A673 (cell line): ENCODE measurements around the gene SORL1. TPM values are rescaled to one million over a fixed set of nuclear protein-coding genes. Genes with fewer than 3 reads are reported as not detected.
"Not testable (repeated sequence)": the region's sequence is repeated elsewhere in the genome, so short reads cannot be mapped to it uniquely, and the experiment has no call there.

Experiments used
- BruUV-seq: library from RNA; stranded (reverse); fragments of 400-500 nt; replicated peaks from 2 replicates; lab custom pipeline; 2021; lab: Mats Ljungman, UMichigan
- CTCF ChIA-PET: fragments of 300-600 bp; sonication (Branson Sonifier 250); formaldehyde crosslinking; loops from one replicate; lab custom pipeline; 2022; ENCODE audit warnings: antibody characterized with exemption; lab: Charles Lee
- POLR2A ChIA-PET: fragments of 300-600 bp; sonication (Branson Sonifier 250); formaldehyde crosslinking; loops from one replicate; lab custom pipeline; 2022; ENCODE audit warnings: antibody characterized with exemption; ENCODE audit not compliant: low non-redundant PET; lab: Charles Lee
- DNase-seq: peaks from one replicate; pipeline ENCODE4 v3.0.0-alpha.2; 2015; ENCODE audit warnings: low spot score
- H3K27ac ChIP-seq: fragments of 200-600 bp; sonication (generic); 2 replicates; pipeline ENCODE4 v1.5.1; 2016; ENCODE audit warnings: mixed run types, low read depth, mild to moderate bottlenecking, mixed read lengths, antibody characterized with exemption, low read length; ENCODE audit not compliant: poor library complexity, severe bottlenecking
- H3K27me3 ChIP-seq: fragments of 200-600 bp; sonication (generic); replicated peaks from 2 replicates; pipeline ENCODE4 v1.6.1; 2017; ENCODE audit warnings: mixed run types, low read depth, mild to moderate bottlenecking, mixed read lengths, antibody characterized with exemption, low read length; ENCODE audit not compliant: insufficient read depth, poor library complexity
- H3K36me3 ChIP-seq: fragments of 200-600 bp; sonication (generic); 2 replicates; pipeline ENCODE4 v1.6.1; 2016; ENCODE audit warnings: mixed run types, mild to moderate bottlenecking, mixed read lengths, antibody characterized with exemption, low read length; ENCODE audit not compliant: insufficient read depth, poor library complexity, severe bottlenecking
- H3K4me1 ChIP-seq: fragments of 200-600 bp; sonication (generic); 2 replicates; pipeline ENCODE4 v1.6.1; 2017; ENCODE audit warnings: mixed run types, mild to moderate bottlenecking, mixed read lengths, antibody characterized with exemption, low read length; ENCODE audit not compliant: insufficient read depth, poor library complexity, severe bottlenecking
- H3K4me3 ChIP-seq: fragments of 200-600 bp; sonication (generic); 2 replicates; pipeline ENCODE4 v1.5.1; 2016; ENCODE audit warnings: low read depth, mixed run types, mild to moderate bottlenecking, mixed read lengths, low read length; ENCODE audit not compliant: poor library complexity, severe bottlenecking
- H3K9me3 ChIP-seq: fragments of 200-600 bp; sonication (generic); 2 replicates; pipeline ENCODE4 v1.6.1; 2016; ENCODE audit warnings: mixed run types, low read depth, mild to moderate bottlenecking, mixed read lengths, antibody characterized with exemption, low read length; ENCODE audit not compliant: poor library complexity, severe bottlenecking
- EZH2 ChIP-seq: fragments of 200-600 bp; sonication (generic); IDR thresholded peaks from 2 replicates; pipeline ENCODE4 v1.6.1; 2017; ENCODE audit warnings: borderline replicate concordance, low read depth, mild to moderate bottlenecking, mixed read lengths, antibody characterized with exemption, low read length; ENCODE audit not compliant: poor library complexity, severe bottlenecking
- intact Hi-C: fragments of 100-400 bp; cut with micrococcal nuclease; formaldehyde crosslinking; loops from one replicate; pipeline ENCODE4 v1.10.0; 2022; ENCODE audit not compliant: unreplicated experiment
- total RNA-seq: library from RNA; stranded (reverse); gene quantifications from 2 replicates; pipeline ENCODE4 v1.2.3, GENCODE V29; 2021
- TF ChIP-seq, protein P1 (sequence below): fragments of 300-800, 200-600 bp; sonication (generic); conservative IDR thresholded peaks from 2 replicates; pipeline ENCODE4 v1.5.1; 2017; ENCODE audit warnings: low read depth, mild to moderate bottlenecking, antibody characterized with exemption, low read length, moderate library complexity, mixed read lengths

SORL1 gene
- total RNA-seq, 1 experiment from 2014 or later = 0.95 TPM

DNA sequence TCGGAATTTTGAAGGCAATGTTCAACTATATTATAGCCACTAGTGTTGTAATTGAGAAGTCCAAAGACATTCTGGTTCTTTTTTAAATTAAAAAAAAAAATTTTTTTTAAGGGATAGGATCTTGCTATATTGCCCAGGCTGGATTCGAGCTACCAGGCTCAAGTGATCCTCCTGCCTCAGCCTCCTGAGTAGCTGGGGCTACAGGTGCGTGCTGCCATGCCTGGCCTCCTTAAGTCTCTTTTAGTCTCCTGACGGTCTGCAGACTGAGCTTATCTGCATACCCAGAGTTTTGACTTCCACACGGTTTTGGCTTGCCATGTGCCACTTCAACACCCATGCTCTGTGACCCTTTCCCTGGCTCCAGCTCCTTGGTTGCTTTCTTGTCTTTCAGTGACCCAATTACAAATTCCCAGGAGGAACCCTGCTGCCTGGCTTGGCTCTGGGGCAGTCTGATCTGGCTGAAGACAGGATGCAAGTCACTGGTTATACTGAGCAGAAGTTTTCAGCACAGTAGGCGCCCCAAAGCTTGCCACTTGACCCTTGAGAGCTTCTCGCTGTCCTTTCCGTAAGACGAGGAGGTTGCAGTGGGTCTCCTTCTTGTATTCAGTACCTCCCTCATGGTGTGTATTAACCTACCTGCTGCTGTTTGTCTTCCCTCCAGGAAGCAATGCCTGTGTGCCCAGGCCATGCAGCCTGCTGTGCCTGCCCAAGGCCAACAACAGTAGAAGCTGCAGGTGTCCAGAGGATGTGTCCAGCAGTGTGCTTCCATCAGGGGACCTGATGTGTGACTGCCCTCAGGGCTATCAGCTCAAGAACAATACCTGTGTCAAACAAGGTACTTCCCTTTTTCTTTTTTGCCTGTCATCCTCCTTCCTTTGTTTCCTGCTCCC lies 114.4 kb downstream of the SORL1 start:
- ChIA-PET CTCF (no interaction called here), POLR2A (interaction anchor here (0.7 kb wide), 1 partner anchor 10 kb away, joined by 3 read pairs; no protein-coding TSS in a partner anchor)
- TF ChIP-seq, protein P1, sequence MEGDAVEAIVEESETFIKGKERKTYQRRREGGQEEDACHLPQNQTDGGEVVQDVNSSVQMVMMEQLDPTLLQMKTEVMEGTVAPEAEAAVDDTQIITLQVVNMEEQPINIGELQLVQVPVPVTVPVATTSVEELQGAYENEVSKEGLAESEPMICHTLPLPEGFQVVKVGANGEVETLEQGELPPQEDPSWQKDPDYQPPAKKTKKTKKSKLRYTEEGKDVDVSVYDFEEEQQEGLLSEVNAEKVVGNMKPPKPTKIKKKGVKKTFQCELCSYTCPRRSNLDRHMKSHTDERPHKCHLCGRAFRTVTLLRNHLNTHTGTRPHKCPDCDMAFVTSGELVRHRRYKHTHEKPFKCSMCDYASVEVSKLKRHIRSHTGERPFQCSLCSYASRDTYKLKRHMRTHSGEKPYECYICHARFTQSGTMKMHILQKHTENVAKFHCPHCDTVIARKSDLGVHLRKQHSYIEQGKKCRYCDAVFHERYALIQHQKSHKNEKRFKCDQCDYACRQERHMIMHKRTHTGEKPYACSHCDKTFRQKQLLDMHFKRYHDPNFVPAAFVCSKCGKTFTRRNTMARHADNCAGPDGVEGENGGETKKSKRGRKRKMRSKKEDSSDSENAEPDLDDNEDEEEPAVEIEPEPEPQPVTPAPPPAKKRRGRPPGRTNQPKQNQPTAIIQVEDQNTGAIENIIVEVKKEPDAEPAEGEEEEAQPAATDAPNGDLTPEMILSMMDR = no peak
- no peak for TF ChIP-seq EZH2
- BruUV-seq = no TSS peak
- H3K27me3 ChIP-seq = peaks cover 8% of the 10 kb centered on the region
- no peaks in the 10 kb centered on the region for H3K36me3 ChIP-seq
- H3K9me3 ChIP-seq = no peaks in the 10 kb centered on the region
- intact Hi-C loops = no loop called here
- H3K4me3 ChIP-seq = no peak overlapping the region
- no peaks in the 10 kb centered on the region for H3K4me1 ChIP-seq
- no peak for DNase-seq
- no peak overlapping the region for H3K27ac ChIP-seq

DNA sequence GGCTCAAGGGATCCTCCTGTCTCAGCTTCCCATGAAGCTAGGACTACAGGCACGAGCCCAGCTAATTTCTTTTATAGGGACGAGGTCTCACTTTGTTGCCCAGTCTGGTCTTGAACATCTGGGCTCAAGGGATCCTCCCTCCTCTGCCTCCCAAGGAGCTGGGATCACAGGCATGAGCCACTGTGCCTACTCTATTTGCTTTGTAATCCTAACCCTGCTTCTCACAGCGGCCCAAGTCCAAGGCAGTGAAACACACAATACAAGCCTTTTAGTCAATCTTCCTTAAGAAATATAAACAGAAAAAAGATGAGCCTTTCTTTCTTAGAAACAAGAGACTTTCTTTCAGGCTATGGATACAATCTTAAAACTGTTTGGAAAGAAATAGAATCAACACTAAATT lies 115.9 kb downstream of the SORL1 start:
- H3K4me3 ChIP-seq = no peak overlapping the region
- no peak overlapping the region for H3K27ac ChIP-seq
- intact Hi-C loops = no loop called here
- H3K9me3 ChIP-seq = no peaks in the 10 kb centered on the region
- ChIA-PET POLR2A (no interaction called here), CTCF (no interaction called here)
- H3K27me3 ChIP-seq = peaks cover 5% of the 10 kb centered on the region
- H3K36me3 ChIP-seq = no peaks in the 10 kb centered on the region
- no peaks in the 10 kb centered on the region for H3K4me1 ChIP-seq
- TF ChIP-seq EZH2 = no peak
- DNase-seq = no peak
- BruUV-seq = no TSS peak

GRCh38 chr11:121569332-121570299 lies 117.5 kb downstream of the SORL1 start:
- BruUV-seq, DNase-seq, H3K27ac ChIP-seq, CTCF ChIA-PET, H3K27me3 ChIP-seq, intact Hi-C loops, H3K4me3 ChIP-seq, H3K9me3 ChIP-seq, H3K36me3 ChIP-seq, POLR2A ChIA-PET, H3K4me1 ChIP-seq: not testable (repeated sequence)

GRCh38 chr11:121570453-121570852 lies 118.3 kb downstream of the SORL1 start:
- BruUV-seq = no TSS peak
- no peaks in the 10 kb centered on the region for H3K36me3 ChIP-seq
- H3K4me1 ChIP-seq = no peaks in the 10 kb centered on the region
- H3K4me3 ChIP-seq = no peak overlapping the region
- no peaks in the 10 kb centered on the region for H3K9me3 ChIP-seq
- peaks cover 5% of the 10 kb centered on the region for H3K27me3 ChIP-seq
- CTCF ChIA-PET = no interaction called here
- TF ChIP-seq EZH2 = no peak
- TF ChIP-seq, protein P1 = no peak
- no peak for DNase-seq
- intact Hi-C loops = no loop called here
- no peak overlapping the region for H3K27ac ChIP-seq
- POLR2A ChIA-PET = no interaction called here
